Adipocyte (in vitro differentiated cells): ENCODE results near the gene PPP2R1A.
"Not testable (repeated sequence)": the region's sequence is repeated elsewhere in the genome, so short reads cannot be mapped to it uniquely, and the experiment has no call there.

Experiments used
- DNase-seq: peaks from one replicate; pipeline ENCODE4 v3.0.0-alpha.2; 2015; ENCODE audit warnings: low read depth
- H3K27me3 ChIP-seq: replicated peaks from 2 replicates; pipeline ENCODE4 v1.7.0; 2013; ENCODE audit warnings: mild to moderate bottlenecking, low read length, moderate library complexity; ENCODE audit not compliant: control insufficient read depth, insufficient read depth
- H3K36me3 ChIP-seq: 2 replicates; pipeline ENCODE4 v1.7.0; 2013; ENCODE audit warnings: low read length, mild to moderate bottlenecking, moderate library complexity; ENCODE audit not compliant: control insufficient read depth, insufficient read depth, severe bottlenecking
- H3K4me1 ChIP-seq: 2 replicates; pipeline ENCODE4 v1.7.0; 2013; ENCODE audit warnings: mild to moderate bottlenecking, low read length, moderate library complexity; ENCODE audit not compliant: control insufficient read depth, insufficient read depth
- H3K4me3 ChIP-seq: 2 replicates; pipeline ENCODE4 v1.7.0; 2013; ENCODE audit warnings: mild to moderate bottlenecking, low read length, moderate library complexity
- H3K9ac ChIP-seq: 2 replicates; pipeline ENCODE4 v1.7.0; 2013; ENCODE audit warnings: mild to moderate bottlenecking, low read length, moderate library complexity
- H3K9me3 ChIP-seq: 2 replicates; pipeline ENCODE4 v1.7.0; 2013; ENCODE audit warnings: mild to moderate bottlenecking, low read length, moderate library complexity; ENCODE audit not compliant: control insufficient read depth

The PPP2R1A gene

DNA sequence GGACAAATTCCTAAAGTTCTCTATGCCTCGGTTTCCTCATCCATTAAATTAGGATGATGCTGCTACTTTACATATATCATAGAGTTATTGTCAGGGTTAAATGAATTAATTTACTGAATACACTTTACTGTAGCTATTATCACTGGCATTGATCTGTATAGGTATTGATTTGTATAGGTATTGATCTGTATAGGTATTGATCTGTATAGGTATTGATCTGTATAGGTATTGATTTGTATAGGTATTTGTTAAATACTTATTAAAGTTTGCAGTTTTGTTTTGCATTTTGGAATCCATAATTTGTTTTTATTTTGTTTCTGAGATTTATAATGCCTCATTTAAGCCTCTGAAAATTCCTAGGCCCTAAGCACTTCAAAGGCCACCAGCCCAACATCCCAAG, 2.4 kb upstream of the PPP2R1A start:
- Histone ChIP-seq H3K4me3 (no peak overlapping the region), H3K9me3 (no peaks in the 10 kb centered on the region), H3K27me3 (no peaks in the 10 kb centered on the region), H3K9ac (no peak overlapping the region), H3K4me1 (peaks cover 23% of the 10 kb centered on the region), H3K36me3 (no peaks in the 10 kb centered on the region)
- DNase-seq = no peak

DNA sequence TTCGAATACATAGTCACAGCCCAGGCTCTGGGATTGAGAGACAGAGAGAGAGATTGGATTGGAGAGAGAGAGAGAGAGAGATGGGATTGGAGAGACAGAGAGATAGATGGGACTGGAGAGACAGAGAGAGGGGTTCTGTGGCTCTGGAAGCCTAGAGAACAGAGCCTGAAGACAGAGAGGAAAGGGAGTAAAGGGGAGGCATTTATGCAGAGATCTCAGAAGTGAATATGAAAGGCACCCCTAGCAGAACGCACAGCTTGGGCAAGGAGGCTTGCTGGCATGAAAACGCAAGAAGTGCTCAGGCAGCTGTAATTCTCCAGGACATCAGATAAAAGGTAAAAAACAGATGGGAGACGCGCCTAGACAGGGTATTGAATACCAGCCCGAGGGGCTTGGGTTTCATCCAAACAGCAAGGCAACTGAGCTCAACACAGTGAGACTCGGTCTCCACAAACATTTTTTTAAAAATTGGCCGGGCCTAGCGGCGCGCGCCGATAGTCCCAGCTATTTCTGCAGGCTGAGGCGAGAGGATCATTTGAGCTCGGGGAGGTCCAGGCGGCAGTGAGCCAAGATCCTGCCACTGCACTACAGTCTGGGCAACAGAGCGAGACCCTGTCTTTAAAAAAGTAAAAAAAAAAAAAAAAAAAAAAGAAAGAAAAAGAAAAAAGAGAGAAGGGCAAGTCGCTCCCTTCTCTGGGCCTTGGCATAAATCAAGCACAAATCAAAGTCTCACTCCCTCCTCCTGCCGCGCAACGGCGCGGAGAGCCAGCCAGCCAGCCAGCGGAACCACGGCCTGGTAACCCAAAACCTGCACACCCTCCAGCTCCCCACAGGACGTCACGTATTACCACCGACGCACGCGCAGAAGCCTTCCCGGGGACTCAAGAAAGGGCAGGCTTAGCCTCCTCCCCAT, 774 bp upstream of the PPP2R1A start:
- peak; percentile 85 for DNase-seq
- Histone ChIP-seq H3K9ac (peak overlapping the region; percentile 94), H3K36me3 (peaks cover 8% of the 10 kb centered on the region), H3K4me1 (peaks cover 30% of the 10 kb centered on the region), H3K4me3 (peak overlapping the region; percentile 86), H3K9me3 (no peaks in the 10 kb centered on the region), H3K27me3 (no peaks in the 10 kb centered on the region)

GRCh38 chr19:52190487-52191293, 838 bp downstream of the PPP2R1A start:
- peak overlapping the region; percentile 96 for H3K4me3 ChIP-seq
- peaks cover 15% of the 10 kb centered on the region for H3K36me3 ChIP-seq
- DNase-seq = peak; percentile 59
- H3K9ac ChIP-seq = peak overlapping the region; percentile 98
- H3K9me3 ChIP-seq = no peaks in the 10 kb centered on the region
- H3K27me3 ChIP-seq = no peaks in the 10 kb centered on the region
- peaks cover 30% of the 10 kb centered on the region for H3K4me1 ChIP-seq

DNA sequence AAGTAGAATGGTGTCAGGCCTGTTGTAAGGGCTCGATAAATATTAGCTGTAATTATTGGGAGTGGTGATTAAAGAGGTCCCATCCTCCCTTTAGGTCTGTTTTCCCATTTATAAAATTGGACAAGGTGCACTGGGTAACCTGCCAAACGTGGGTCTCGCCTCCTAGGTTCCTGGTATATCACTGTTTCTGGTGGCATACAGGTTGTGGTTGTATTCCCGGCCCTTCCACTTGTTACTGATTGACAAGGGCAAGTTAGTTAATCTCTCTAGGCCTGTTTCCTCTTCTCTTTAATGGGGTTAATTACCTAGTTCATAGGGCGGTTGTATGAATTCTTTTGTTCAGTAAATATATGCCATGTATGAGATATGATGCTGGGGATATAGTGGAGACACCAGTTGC, 1.5 kb downstream of the PPP2R1A start:
- Histone ChIP-seq H3K9ac (peak overlapping the region; percentile 98), H3K27me3 (no peaks in the 10 kb centered on the region), H3K9me3 (no peaks in the 10 kb centered on the region), H3K4me3 (peak overlapping the region; percentile 96), H3K36me3 (peaks cover 22% of the 10 kb centered on the region), H3K4me1 (peaks cover 37% of the 10 kb centered on the region)
- no peak for DNase-seq

- Histone ChIP-seq H3K36me3 (peaks cover 28% of the 10 kb centered on the region), H3K9me3 (no peaks in the 10 kb centered on the region), H3K4me1 (peaks cover 43% of the 10 kb centered on the region), H3K27me3 (no peaks in the 10 kb centered on the region), H3K9ac (peak overlapping the region; percentile 98), H3K4me3 (peak overlapping the region; percentile 96)
- peak; percentile 10 for DNase-seq
Observed at GRCh38 chr19:52191951-52192350, 2.1 kb downstream of the PPP2R1A start.

GRCh38 chr19:52196256-52196967, 6.6 kb downstream of the PPP2R1A start:
- Histone ChIP-seq H3K4me1 (peaks cover 61% of the 10 kb centered on the region), H3K36me3 (peaks cover 43% of the 10 kb centered on the region), H3K9me3 (no peaks in the 10 kb centered on the region), H3K9ac (no peak overlapping the region), H3K27me3 (no peaks in the 10 kb centered on the region), H3K4me3 (no peak overlapping the region)
- peak; percentile 8 for DNase-seq

GRCh38 chr19:52197964-52198363, 8.1 kb downstream of the PPP2R1A start:
- H3K27me3 ChIP-seq = no peaks in the 10 kb centered on the region
- H3K4me1 ChIP-seq = peaks cover 54% of the 10 kb centered on the region
- H3K9me3 ChIP-seq = no peaks in the 10 kb centered on the region
- H3K9ac ChIP-seq = no peak overlapping the region
- no peak overlapping the region for H3K4me3 ChIP-seq
- no peak for DNase-seq
- peaks cover 55% of the 10 kb centered on the region for H3K36me3 ChIP-seq

DNA sequence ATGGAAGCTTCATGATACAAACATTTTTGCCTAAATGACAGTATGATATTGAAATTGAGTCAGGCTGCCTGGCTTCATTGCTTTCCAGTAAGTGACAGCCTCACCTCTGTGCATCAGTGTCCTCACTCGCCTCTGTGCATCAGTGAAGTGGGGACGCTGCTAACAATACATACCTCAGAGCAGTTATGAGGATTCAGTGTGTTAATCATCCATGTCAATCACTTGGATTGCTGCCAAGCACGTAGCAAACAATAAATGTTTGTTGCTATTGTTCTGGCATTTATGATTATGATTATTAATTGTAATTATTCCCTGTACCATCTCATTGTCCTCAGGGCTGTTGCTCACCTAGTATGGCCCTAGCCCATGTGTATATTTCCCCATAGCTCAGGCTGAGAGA, 8.8 kb downstream of the PPP2R1A start:
- Histone ChIP-seq H3K36me3 (peaks cover 58% of the 10 kb centered on the region), H3K9ac (no peak overlapping the region), H3K4me1 (peaks cover 51% of the 10 kb centered on the region), H3K9me3 (no peaks in the 10 kb centered on the region), H3K27me3 (no peaks in the 10 kb centered on the region), H3K4me3 (no peak overlapping the region)
- DNase-seq = no peak

- no peaks in the 10 kb centered on the region for H3K27me3 ChIP-seq
- H3K36me3 ChIP-seq = peaks cover 70% of the 10 kb centered on the region
- H3K4me3 ChIP-seq = peak overlapping the region; percentile 23
- H3K4me1 ChIP-seq = peaks cover 51% of the 10 kb centered on the region
- H3K9ac ChIP-seq = peak overlapping the region; percentile 69
- no peaks in the 10 kb centered on the region for H3K9me3 ChIP-seq
- DNase-seq = peak; percentile 75
Observed at GRCh38 chr19:52200044-52200443, 10.2 kb downstream of the PPP2R1A start.

- H3K9me3 ChIP-seq, DNase-seq, H3K27me3 ChIP-seq: not testable (repeated sequence)
- peak overlapping the region; percentile 23 for H3K4me3 ChIP-seq
- peaks cover 70% of the 10 kb centered on the region for H3K36me3 ChIP-seq
- H3K9ac ChIP-seq = peak overlapping the region; percentile 69
- peaks cover 50% of the 10 kb centered on the region for H3K4me1 ChIP-seq
Observed at GRCh38 chr19:52200755-52201391, 11.0 kb downstream of the PPP2R1A start.
